Stimulated activated naive CD4-positive, alpha-beta T cell (primary cell): ENCODE measurements around the gene IGFBP6.

Source experiments
- DNase-seq, 6 experiments: peaks; one replicate each; lab custom pipeline; 2025; lab: John Stamatoyannopoulos, UW

Gene IGFBP6, protein sequence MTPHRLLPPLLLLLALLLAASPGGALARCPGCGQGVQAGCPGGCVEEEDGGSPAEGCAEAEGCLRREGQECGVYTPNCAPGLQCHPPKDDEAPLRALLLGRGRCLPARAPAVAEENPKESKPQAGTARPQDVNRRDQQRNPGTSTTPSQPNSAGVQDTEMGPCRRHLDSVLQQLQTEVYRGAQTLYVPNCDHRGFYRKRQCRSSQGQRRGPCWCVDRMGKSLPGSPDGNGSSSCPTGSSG

DNA sequence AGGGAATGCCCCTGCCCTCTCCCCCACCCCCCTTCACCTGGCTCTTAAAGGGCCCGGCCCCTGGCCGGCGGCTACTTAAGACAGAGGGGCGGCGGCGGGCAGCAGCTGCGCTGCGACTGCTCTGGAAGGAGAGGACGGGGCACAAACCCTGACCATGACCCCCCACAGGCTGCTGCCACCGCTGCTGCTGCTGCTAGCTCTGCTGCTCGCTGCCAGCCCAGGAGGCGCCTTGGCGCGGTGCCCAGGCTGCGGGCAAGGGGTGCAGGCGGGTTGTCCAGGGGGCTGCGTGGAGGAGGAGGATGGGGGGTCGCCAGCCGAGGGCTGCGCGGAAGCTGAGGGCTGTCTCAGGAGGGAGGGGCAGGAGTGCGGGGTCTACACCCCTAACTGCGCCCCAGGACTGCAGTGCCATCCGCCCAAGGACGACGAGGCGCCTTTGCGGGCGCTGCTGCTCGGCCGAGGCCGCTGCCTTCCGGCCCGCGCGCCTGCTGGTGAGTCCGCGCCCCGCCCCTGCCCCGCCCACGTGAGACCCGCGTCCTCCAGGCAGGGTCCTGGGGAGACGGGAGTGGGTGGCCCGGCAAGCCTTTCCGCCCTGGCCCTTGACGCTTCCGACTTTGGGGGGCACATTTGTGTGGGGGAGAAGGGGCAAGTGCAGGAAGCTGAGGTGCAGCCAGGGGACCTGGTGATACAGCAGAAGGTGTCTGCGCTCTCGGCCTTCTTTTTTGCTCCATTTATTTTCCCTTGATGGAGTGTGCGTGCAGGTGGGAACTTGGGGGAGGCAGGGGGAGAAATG, at the start of gene IGFBP6:
Gene IGFBP6, plus strand, starts transcription at position 104 of the 790 bp plus-strand sequence. Its CDS starts 51 bp downstream, at position 155.
- peak; percentile 41 to 68 (median 57) for DNase-seq

GRCh38 chr12:53048033-53048779, 49.3 kb upstream of the IGFBP6 start:
- DNase-seq = no peak

GRCh38 chr12:53048780-53049401, 48.6 kb upstream of the IGFBP6 start:
- DNase-seq = no peak

GRCh38 chr12:53049571-53050318, 47.7 kb upstream of the IGFBP6 start, which contains the start of gene TNS2:
TNS2 (plus strand) TSS chr12:53050065; CDS start chr12:53050186, 121 bp downstream.
- no peak for DNase-seq

- no peak for DNase-seq
Measured at GRCh38 chr12:53050426-53051057, 46.9 kb upstream of the IGFBP6 start.

DNA sequence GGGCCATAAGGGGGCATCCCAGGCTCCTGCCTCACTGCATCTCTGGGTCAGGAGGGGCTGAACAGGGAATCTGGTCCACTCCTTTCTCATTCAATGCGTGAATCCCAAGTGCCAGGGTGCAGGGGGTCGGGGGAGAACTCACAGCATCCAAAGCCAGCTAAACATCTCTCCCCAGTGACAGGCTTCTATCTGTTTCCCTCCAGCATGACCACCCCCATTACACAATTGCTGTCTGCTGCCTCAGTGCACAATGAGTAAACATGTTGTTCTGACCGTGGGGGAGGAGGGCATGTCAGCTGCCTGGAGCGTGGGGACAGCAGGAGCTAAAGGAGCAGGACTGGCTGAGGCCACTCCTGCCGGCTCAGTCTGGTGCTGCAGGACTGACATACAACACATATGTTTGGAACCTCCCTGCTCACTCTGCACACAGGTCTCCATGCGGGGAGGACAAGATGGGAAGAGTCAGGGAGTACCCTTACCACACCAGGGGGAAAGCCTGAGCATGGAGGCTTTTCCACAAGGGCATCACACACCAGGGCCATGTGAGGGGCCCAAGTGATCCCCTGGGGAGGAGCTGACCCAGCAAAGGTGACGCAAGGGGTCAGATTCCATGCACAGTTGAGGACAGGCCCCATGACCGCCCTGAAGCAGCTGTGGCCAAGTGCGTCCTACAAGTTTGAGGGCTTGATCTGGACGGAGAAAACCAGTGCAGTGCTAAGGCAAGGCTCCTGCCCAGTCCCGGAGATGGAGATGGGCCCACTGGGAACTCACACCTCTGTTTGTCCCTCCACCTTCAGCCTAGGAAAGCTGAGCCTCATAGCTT, 46.2 kb upstream of the IGFBP6 start:
- no peak for DNase-seq

DNA sequence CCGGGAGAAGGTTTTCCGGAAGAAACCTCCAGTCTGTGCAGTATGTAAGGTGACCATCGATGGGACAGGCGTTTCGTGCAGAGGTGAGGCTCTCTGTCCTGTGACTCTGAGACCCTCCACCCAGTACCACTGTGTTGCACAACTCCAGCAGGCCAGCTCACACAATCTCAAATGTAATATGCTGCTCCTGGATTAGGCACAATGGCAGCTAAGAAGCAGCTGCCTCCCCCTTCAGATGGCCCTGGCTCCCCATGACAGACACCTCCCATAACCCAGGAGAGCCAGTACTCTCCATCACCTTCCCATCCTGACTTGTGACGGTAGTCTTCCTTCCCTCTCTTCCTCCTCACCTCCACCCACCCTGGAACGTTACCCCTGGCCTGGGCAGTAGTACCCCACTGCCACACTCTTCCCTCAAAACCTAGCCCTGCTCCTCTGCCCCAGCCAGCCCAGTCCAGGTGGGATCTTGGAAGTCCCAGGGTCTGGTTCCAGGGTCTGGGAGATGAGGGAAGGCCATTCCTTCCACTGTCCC, 45.5 kb upstream of the IGFBP6 start:
- no peak for DNase-seq

- DNase-seq = no peak
Measured at GRCh38 chr12:53052419-53053217, 44.8 kb upstream of the IGFBP6 start.

- DNase-seq = peak; percentile 33 to 63 (median 56)
Measured at GRCh38 chr12:53053218-53054111, 44.0 kb upstream of the IGFBP6 start.

DNA sequence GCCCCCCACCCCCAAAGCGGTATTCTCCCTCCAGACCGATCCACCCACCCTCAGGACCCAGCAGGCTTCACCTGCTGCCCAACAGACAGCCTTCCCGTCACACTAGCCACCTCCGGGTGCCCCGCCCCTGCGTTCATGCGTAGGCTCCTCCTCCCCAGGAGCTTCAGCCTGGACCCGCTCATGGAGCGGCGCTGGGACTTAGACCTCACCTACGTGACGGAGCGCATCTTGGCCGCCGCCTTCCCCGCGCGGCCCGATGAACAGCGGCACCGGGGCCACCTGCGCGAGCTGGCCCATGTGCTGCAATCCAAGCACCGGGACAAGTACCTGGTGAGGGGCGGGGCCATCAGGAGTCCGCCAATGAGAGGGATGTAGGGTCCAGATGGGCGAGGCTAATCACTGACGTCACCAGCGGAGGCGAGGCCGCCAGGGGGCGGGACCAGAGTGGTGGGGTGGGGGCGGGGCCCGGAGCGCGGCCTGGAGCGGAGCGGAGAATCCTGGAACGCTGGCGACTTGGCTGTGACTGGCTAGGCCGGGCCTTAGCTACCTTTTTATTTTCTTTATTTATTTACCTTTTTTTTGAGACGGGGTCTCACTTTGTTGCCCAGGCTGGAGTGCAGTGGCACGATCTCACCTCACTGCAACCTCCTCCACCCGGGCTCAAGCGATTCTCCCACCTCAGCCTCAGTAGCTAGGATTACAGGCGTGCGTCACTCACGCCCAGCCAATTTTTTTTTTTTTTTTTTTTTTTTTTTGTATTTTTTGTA, 43.2 kb upstream of the IGFBP6 start:
- DNase-seq = peak; percentile 89 to 95 (median 92)

GRCh38 chr12:53055471-53056266, 41.8 kb upstream of the IGFBP6 start:
- no peak for DNase-seq

DNA sequence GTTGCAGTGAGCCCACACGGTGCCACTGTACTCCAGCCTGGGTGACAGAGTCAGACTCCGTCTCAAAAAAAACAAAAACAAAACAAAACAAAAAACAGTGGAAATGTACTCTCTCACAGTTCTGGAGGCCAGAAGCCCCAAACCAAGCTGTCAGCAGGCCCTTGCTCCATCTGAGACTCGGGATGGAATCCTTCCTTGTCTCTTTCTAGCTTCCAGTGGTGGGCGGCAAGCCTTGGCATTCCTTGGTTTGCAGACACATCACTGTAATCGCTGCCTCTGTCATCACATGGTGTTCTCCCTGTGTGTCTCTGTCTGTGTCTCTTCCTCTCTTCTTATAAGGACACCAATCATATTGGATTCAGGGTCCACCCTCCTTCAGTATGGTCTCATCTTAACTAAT, 41.2 kb upstream of the IGFBP6 start:
- no peak for DNase-seq

DNA sequence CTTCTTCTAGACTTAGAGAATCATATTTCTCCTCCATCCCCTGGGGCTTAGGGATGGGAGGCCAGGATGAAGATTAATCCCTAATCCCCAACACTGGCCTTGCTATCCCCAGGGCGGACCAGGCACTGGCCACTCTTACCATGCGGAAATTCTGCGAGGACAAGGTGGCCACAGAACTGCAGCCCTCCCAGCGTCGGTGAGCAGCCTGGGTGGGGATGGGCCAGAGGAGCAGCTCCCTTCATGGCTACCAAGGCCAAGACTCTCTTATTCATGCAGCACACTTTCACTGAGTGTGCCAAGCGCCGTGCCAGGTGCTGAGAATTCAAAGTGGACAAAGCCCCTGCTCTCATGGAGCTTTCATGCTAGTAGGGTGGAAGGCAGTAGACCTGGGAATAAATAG, 40.6 kb upstream of the IGFBP6 start:
- no peak for DNase-seq

- no peak for DNase-seq
Measured at GRCh38 chr12:53057816-53058500, 39.5 kb upstream of the IGFBP6 start.

DNA sequence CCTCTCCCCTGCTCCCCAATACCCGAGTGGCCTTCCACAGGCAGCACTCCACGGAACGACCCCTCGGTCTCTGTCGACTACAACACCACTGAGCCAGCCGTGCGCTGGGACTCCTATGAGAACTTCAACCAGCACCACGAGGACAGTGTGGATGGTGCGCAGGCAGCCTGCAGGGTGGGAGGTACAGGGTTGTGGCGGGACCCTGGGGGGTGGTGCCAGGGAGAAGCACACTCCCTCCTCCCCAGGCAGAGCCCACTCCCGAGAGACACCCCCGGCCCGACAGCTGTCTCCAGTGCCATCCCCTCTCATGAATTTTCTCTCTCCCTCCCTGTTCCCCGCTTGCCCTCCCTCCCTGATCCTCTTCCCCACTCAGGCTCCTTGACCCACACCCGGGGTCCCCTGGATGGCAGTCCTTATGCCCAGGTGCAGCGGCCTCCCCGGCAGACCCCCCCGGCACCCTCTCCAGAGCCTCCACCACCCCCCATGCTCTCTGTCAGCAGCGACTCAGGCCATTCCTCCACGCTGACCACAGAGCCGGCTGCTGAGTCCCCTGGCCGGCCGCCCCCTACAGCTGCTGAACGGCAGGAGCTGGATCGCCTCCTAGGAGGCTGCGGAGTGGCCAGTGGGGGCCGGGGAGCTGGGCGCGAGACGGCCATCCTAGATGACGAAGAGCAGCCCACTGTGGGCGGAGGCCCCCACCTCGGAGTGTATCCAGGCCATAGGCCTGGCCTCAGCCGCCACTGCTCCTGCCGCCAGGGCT, 38.6 kb upstream of the IGFBP6 start:
- no peak for DNase-seq
